HG03432 (cell line): ENCODE results near the gene EEF1AKMT2.
A peak's percentile ranks its signal among the peaks of the same experiment; 100 is the strongest.
"Not testable (repeated sequence)": the region's sequence is repeated elsewhere in the genome, so short reads cannot be mapped to it uniquely, and the experiment has no call there.

Experiments used
- ATAC-seq: cut with Tn5 transposase; IDR thresholded peaks from one replicate; pipeline ENCODE4 v1.9.1; 2021; ENCODE audit warnings: mild to moderate bottlenecking, moderate library complexity; ENCODE audit not compliant: unreplicated experiment

The EEF1AKMT2 gene

GRCh38 chr10:124791547-124792348, at the start of gene EEF1AKMT2:
Gene EEF1AKMT2 (minus strand): TSS chr10:124791887. CDS start chr10:124791833, 54 bp downstream.
- peak; percentile 94 for ATAC-seq

- ATAC-seq = no peak
Observed at GRCh38 chr10:124837687-124838086, 46.0 kb upstream of the EEF1AKMT2 start.

- no peak for ATAC-seq
Observed at GRCh38 chr10:124831116-124831515, 39.4 kb upstream of the EEF1AKMT2 start.

- ATAC-seq = no peak
Observed at GRCh38 chr10:124830445-124830844, 38.8 kb upstream of the EEF1AKMT2 start.

GRCh38 chr10:124829447-124830115, 37.9 kb upstream of the EEF1AKMT2 start:
- no peak for ATAC-seq

GRCh38 chr10:124827474-124827873, 35.8 kb upstream of the EEF1AKMT2 start:
- no peak for ATAC-seq

- ATAC-seq = no peak
Observed at GRCh38 chr10:124826262-124826661, 34.6 kb upstream of the EEF1AKMT2 start.

GRCh38 chr10:124825702-124826101, 34.0 kb upstream of the EEF1AKMT2 start:
- no peak for ATAC-seq

GRCh38 chr10:124824932-124825331, 33.2 kb upstream of the EEF1AKMT2 start:
- ATAC-seq = not testable (repeated sequence)

GRCh38 chr10:124824507-124824906, 32.8 kb upstream of the EEF1AKMT2 start:
- no peak for ATAC-seq

GRCh38 chr10:124821520-124821919, 29.8 kb upstream of the EEF1AKMT2 start:
- no peak for ATAC-seq

GRCh38 chr10:124820121-124820520, 28.4 kb upstream of the EEF1AKMT2 start:
- no peak for ATAC-seq

- ATAC-seq = peak; percentile 37
Observed at GRCh38 chr10:124802313-124802675, 10.6 kb upstream of the EEF1AKMT2 start.

- ATAC-seq = no peak
Observed at GRCh38 chr10:124799211-124799610, 7.5 kb upstream of the EEF1AKMT2 start.

GRCh38 chr10:124798781-124799180, 7.1 kb upstream of the EEF1AKMT2 start:
- ATAC-seq = no peak

- ATAC-seq = no peak
Observed at GRCh38 chr10:124798364-124798763, 6.7 kb upstream of the EEF1AKMT2 start.

- ATAC-seq = no peak
Observed at GRCh38 chr10:124792998-124793352, 1.3 kb upstream of the EEF1AKMT2 start.

- not testable (repeated sequence) for ATAC-seq
Observed at GRCh38 chr10:124782900-124783299, 8.8 kb downstream of the EEF1AKMT2 start.

GRCh38 chr10:124768791-124769190, 22.9 kb downstream of the EEF1AKMT2 start:
- ATAC-seq = no peak

- ATAC-seq = no peak
Observed at GRCh38 chr10:124765256-124765655, 26.4 kb downstream of the EEF1AKMT2 start.

GRCh38 chr10:124763267-124763666, 28.4 kb downstream of the EEF1AKMT2 start:
- ATAC-seq = no peak

- ATAC-seq = no peak
Observed at GRCh38 chr10:124762281-124762680, 29.4 kb downstream of the EEF1AKMT2 start.
